Karpas-422 (cell line): ENCODE measurements around the gene RIOK3. TPM values are rescaled to one million over a fixed set of nuclear protein-coding genes. Genes with fewer than 3 reads are reported as not detected.
"Not testable (repeated sequence)": the region's sequence is repeated elsewhere in the genome, so short reads cannot be mapped to it uniquely, and the experiment has no call there.

ENCODE experiments used
- DNase-seq: peaks from one replicate; pipeline ENCODE4 v3.0.0-alpha.2; 2015
- H2AFZ ChIP-seq: fragments of 200-600 bp; sonication (generic); 2 replicates; pipeline ENCODE4 v1.6.1; 2014; ENCODE audit warnings: antibody characterized with exemption, low read length, mixed read lengths
- H3K27ac ChIP-seq: fragments of 200-600 bp; sonication (generic); 2 replicates; pipeline ENCODE4 v1.5.1; 2014; ENCODE audit warnings: mild to moderate bottlenecking, low read length, moderate library complexity
- H3K27me3 ChIP-seq: fragments of 200-600 bp; sonication (generic); 2 replicates; pipeline ENCODE4 v1.6.1; 2014; ENCODE audit warnings: low read length, mixed read lengths
- H3K36me3 ChIP-seq: fragments of 200-600 bp; sonication (generic); 2 replicates; pipeline ENCODE4 v1.6.1; 2014; ENCODE audit warnings: low read length, mixed read lengths; ENCODE audit not compliant: insufficient read depth
- H3K4me1 ChIP-seq: fragments of 200-600 bp; sonication (generic); 2 replicates; pipeline ENCODE4 v1.6.1; 2014; ENCODE audit warnings: mild to moderate bottlenecking, low read length, mixed read lengths
- H3K4me2 ChIP-seq: fragments of 200-600 bp; sonication (generic); 2 replicates; pipeline ENCODE4 v1.6.1; 2014; ENCODE audit warnings: low read length, low read depth, mild to moderate bottlenecking; ENCODE audit not compliant: poor library complexity, severe bottlenecking
- H3K4me3 ChIP-seq: fragments of 200-600 bp; sonication (generic); 2 replicates; pipeline ENCODE4 v1.5.1; 2014; ENCODE audit warnings: mild to moderate bottlenecking, antibody characterized with exemption, low read length, mixed read lengths
- H3K79me2 ChIP-seq: fragments of 200-600 bp; sonication (generic); 2 replicates; pipeline ENCODE4 v1.6.1; 2014; ENCODE audit warnings: mild to moderate bottlenecking, low read length, mixed read lengths
- H3K9ac ChIP-seq: fragments of 200-600 bp; sonication (generic); 2 replicates; pipeline ENCODE4 v1.6.0; 2014; ENCODE audit warnings: low read length
- H3K9me2 ChIP-seq: fragments of 200-600 bp; sonication (generic), shearing (Covaris generic); replicated peaks from 2 replicates; pipeline ENCODE4 v1.6.0; 2014; ENCODE audit warnings: mild to moderate bottlenecking, low read length, moderate library complexity; ENCODE audit not compliant: insufficient read depth
- H3K9me3 ChIP-seq: fragments of 300-700, 200-600 bp; sonication (generic); 2 replicates; pipeline ENCODE4 v1.6.1; 2014; ENCODE audit warnings: low read length, mixed read lengths
- H4K20me1 ChIP-seq: fragments of 200-600 bp; sonication (generic); 2 replicates; pipeline ENCODE4 v1.6.1; 2014; ENCODE audit warnings: mild to moderate bottlenecking, antibody characterized with exemption, low read length, low read depth; ENCODE audit not compliant: insufficient read depth
- total RNA-seq: library from RNA; depleted of rRNA; stranded (reverse); fragments of >200 nt; shearing (Covaris generic); gene quantifications from 2 replicates; pipeline ENCODE4 v1.2.3, GENCODE V29; 2014; ENCODE audit warnings: low replicate concordance

RIOK3 gene
- total RNA-seq, 1 experiment from 2014 or later: 31.1 TPM

GRCh38 chr18:23471486-23471885 is 18.4 kb downstream of the RIOK3 start:
- Histone ChIP-seq H2AFZ (no peak overlapping the region), H3K79me2 (no peaks in the 10 kb centered on the region), H3K9ac (no peak overlapping the region), H3K9me3 (no peaks in the 10 kb centered on the region), H3K4me2 (no peak overlapping the region), H3K4me3 (no peak overlapping the region), H3K4me1 (no peaks in the 10 kb centered on the region), H3K27me3 (no peaks in the 10 kb centered on the region), H3K9me2 (no peaks in the 10 kb centered on the region), H3K27ac (no peak overlapping the region), H4K20me1 (no peaks in the 10 kb centered on the region), H3K36me3 (peaks cover 43% of the 10 kb centered on the region; the same call in 1 of the 2 replicates)
- no peak for DNase-seq

- H3K36me3 ChIP-seq: peaks cover 54% of the 10 kb centered on the region
- H3K4me1 ChIP-seq: peaks cover 21% of the 10 kb centered on the region
- no peak overlapping the region for H3K9ac ChIP-seq
- H3K27me3 ChIP-seq: no peaks in the 10 kb centered on the region
- H2AFZ ChIP-seq: no peak overlapping the region
- H3K79me2 ChIP-seq: no peaks in the 10 kb centered on the region
- H3K9me3 ChIP-seq: no peaks in the 10 kb centered on the region
- no peaks in the 10 kb centered on the region for H3K9me2 ChIP-seq
- no peaks in the 10 kb centered on the region for H4K20me1 ChIP-seq
- H3K27ac ChIP-seq: peak overlapping the region; percentile 24
- peak; percentile 66 for DNase-seq
- H3K4me3 ChIP-seq: no peak overlapping the region
- no peak overlapping the region for H3K4me2 ChIP-seq
Measured at GRCh38 chr18:23479829-23480505, 26.9 kb downstream of the RIOK3 start.

- no peaks in the 10 kb centered on the region for H3K9me2 ChIP-seq
- no peak for DNase-seq
- H3K36me3 ChIP-seq: peaks cover 29% of the 10 kb centered on the region; the same call in 1 of the 2 replicates
- no peaks in the 10 kb centered on the region for H3K9me3 ChIP-seq
- no peak overlapping the region for H3K4me2 ChIP-seq
- H2AFZ ChIP-seq: no peak overlapping the region
- no peak overlapping the region for H3K4me3 ChIP-seq
- H3K27me3 ChIP-seq: no peaks in the 10 kb centered on the region
- H3K4me1 ChIP-seq: peaks cover 10% of the 10 kb centered on the region
- H3K27ac ChIP-seq: no peak overlapping the region
- no peaks in the 10 kb centered on the region for H3K79me2 ChIP-seq
- H4K20me1 ChIP-seq: no peaks in the 10 kb centered on the region
- H3K9ac ChIP-seq: no peak overlapping the region
Measured at GRCh38 chr18:23484561-23485182, 31.6 kb downstream of the RIOK3 start.

- H3K9me2 ChIP-seq: no peaks in the 10 kb centered on the region
- H3K9ac ChIP-seq: no peak overlapping the region
- no peak overlapping the region for H2AFZ ChIP-seq
- peaks cover 24% of the 10 kb centered on the region; the same call in 1 of the 2 replicates for H3K36me3 ChIP-seq
- no peak overlapping the region for H3K27ac ChIP-seq
- peaks cover 4% of the 10 kb centered on the region; the same call in 1 of the 2 replicates for H3K4me1 ChIP-seq
- no peaks in the 10 kb centered on the region for H3K79me2 ChIP-seq
- H3K4me2 ChIP-seq: no peak overlapping the region
- no peaks in the 10 kb centered on the region for H4K20me1 ChIP-seq
- H3K9me3 ChIP-seq: no peaks in the 10 kb centered on the region
- H3K4me3 ChIP-seq: no peak overlapping the region
- no peak for DNase-seq
- H3K27me3 ChIP-seq: no peaks in the 10 kb centered on the region
Measured at GRCh38 chr18:23485386-23485785, 32.3 kb downstream of the RIOK3 start.

GRCh38 chr18:23487738-23488570 is 34.9 kb downstream of the RIOK3 start:
- Histone ChIP-seq H3K4me1 (peaks cover 4% of the 10 kb centered on the region; the same call in 1 of the 2 replicates), H3K4me2 (no peak overlapping the region), H4K20me1 (no peaks in the 10 kb centered on the region), H3K4me3 (no peak overlapping the region), H3K27me3 (no peaks in the 10 kb centered on the region), H3K27ac (no peak overlapping the region), H3K9ac (no peak overlapping the region), H2AFZ (0 out of 2 replicates have a peak overlapping the region, but pooled peaks have one; percentile 26), H3K36me3 (peaks cover 4% of the 10 kb centered on the region; the same call in 1 of the 2 replicates), H3K9me3 (no peaks in the 10 kb centered on the region), H3K9me2 (no peaks in the 10 kb centered on the region), H3K79me2 (no peaks in the 10 kb centered on the region)
- no peak for DNase-seq

- H3K9me3 ChIP-seq, H3K27me3 ChIP-seq, H3K36me3 ChIP-seq, H3K9me2 ChIP-seq, H3K4me2 ChIP-seq, H3K4me1 ChIP-seq, H2AFZ ChIP-seq, H3K79me2 ChIP-seq, DNase-seq, H4K20me1 ChIP-seq, H3K4me3 ChIP-seq, H3K27ac ChIP-seq, H3K9ac ChIP-seq: not testable (repeated sequence)
Measured at GRCh38 chr18:23489586-23489985, 36.5 kb downstream of the RIOK3 start.

GRCh38 chr18:23493654-23494053 is 40.6 kb downstream of the RIOK3 start:
- no peaks in the 10 kb centered on the region for H3K9me3 ChIP-seq
- H3K4me2 ChIP-seq: no peak overlapping the region
- no peak overlapping the region for H3K4me3 ChIP-seq
- no peaks in the 10 kb centered on the region for H3K4me1 ChIP-seq
- no peaks in the 10 kb centered on the region for H4K20me1 ChIP-seq
- no peaks in the 10 kb centered on the region for H3K27me3 ChIP-seq
- DNase-seq: no peak
- H3K27ac ChIP-seq: no peak overlapping the region
- no peaks in the 10 kb centered on the region for H3K9me2 ChIP-seq
- H3K36me3 ChIP-seq: no peaks in the 10 kb centered on the region
- H3K79me2 ChIP-seq: no peaks in the 10 kb centered on the region
- H2AFZ ChIP-seq: no peak overlapping the region
- no peak overlapping the region for H3K9ac ChIP-seq

- Histone ChIP-seq H4K20me1 (no peaks in the 10 kb centered on the region), H3K36me3 (no peaks in the 10 kb centered on the region), H3K27me3 (no peaks in the 10 kb centered on the region), H3K9me3 (no peaks in the 10 kb centered on the region), H3K4me2 (no peak overlapping the region), H2AFZ (no peak overlapping the region), H3K4me1 (no peaks in the 10 kb centered on the region; the same call in 1 of the 2 replicates), H3K79me2 (no peaks in the 10 kb centered on the region), H3K9ac (no peak overlapping the region), H3K9me2 (no peaks in the 10 kb centered on the region), H3K27ac (no peak overlapping the region), H3K4me3 (no peak overlapping the region)
- no peak for DNase-seq
Measured at GRCh38 chr18:23494992-23495391, 41.9 kb downstream of the RIOK3 start.
